Suprapubic skin (tissue), 4 donors: ENCODE data around the gene CTNNA3. TPM values are rescaled to one million over a fixed set of nuclear protein-coding genes. Genes with fewer than 3 reads are reported as not detected.

Experiments
- DNase-seq, 2 donors: peaks; one replicate each; pipeline ENCODE4 v3.0.0-alpha.2; 2019; ENCODE audit warnings: low spot score in 2 of 2
- H3K27ac ChIP-seq: fragments of 200-600 bp; sonication (generic); one replicate; pipeline ENCODE4 v1.5.1; 2019
- H3K27me3 ChIP-seq: fragments of 200-600 bp; sonication (generic); one replicate; pipeline ENCODE4 v1.5.1; 2019
- H3K36me3 ChIP-seq: fragments of 200-600 bp; sonication (generic); one replicate; pipeline ENCODE4 v1.5.1; 2019
- H3K4me1 ChIP-seq: fragments of 200-600 bp; sonication (generic); one replicate; pipeline ENCODE4 v1.5.1; 2019
- H3K4me3 ChIP-seq: fragments of 200-600 bp; sonication (generic); one replicate; pipeline ENCODE4 v1.5.1; 2019; ENCODE audit warnings: mild to moderate bottlenecking
- H3K9me3 ChIP-seq: fragments of 200-600 bp; sonication (generic); one replicate; pipeline ENCODE4 v1.5.1; 2019
- EP300 ChIP-seq: sonication (generic); formaldehyde crosslinking; IDR thresholded peaks from one replicate; pipeline ENCODE4 v1.6.1; 2017; ENCODE audit warnings: antibody characterized with exemption
- POLR2A ChIP-seq, 2 donors: fragments of 450-650 bp; IDR thresholded peaks; one replicate each; pipeline ENCODE4 v1.6.1; 2017; ENCODE audit warnings: antibody characterized with exemption in 2 of 2, mild to moderate bottlenecking in 2 of 2, moderate library complexity in 2 of 2
- POLR2AphosphoS5 ChIP-seq, 3 donors: sonication (generic); formaldehyde crosslinking; IDR thresholded peaks; one replicate each; pipeline ENCODE4 v1.6.1; 2017; ENCODE audit warnings: antibody characterized with exemption in 3 of 3
- WGBS: methylation state at CpG from one replicate; pipeline ENCODE4 v1.1.5; 2018; 5-methylcytosine and 5-hydroxymethylcytosine counted together
- total RNA-seq, 4 donors: library from RNA; depleted of rRNA; stranded (reverse); fragments of >200 nt; gene quantifications; one replicate each; pipeline ENCODE4 v1.1.0, GENCODE V29; 2016
- TF ChIP-seq, protein P1 (sequence below), 2 donors: fragments of 200-600 bp in 1 of 2; fragments of 450-650 bp in 1 of 2; sonication (generic) in 1 of 2; IDR thresholded peaks; one replicate each; pipeline ENCODE4 v1.5.1; 2016 to 2019; ENCODE audit warnings: antibody characterized with exemption in 2 of 2, mild to moderate bottlenecking in 1 of 2, moderate library complexity in 1 of 2

CTNNA3 gene
- total RNA-seq, 4 donors from 2014 or later = 0.08 to 0.29 (median 0.21) TPM

DNA sequence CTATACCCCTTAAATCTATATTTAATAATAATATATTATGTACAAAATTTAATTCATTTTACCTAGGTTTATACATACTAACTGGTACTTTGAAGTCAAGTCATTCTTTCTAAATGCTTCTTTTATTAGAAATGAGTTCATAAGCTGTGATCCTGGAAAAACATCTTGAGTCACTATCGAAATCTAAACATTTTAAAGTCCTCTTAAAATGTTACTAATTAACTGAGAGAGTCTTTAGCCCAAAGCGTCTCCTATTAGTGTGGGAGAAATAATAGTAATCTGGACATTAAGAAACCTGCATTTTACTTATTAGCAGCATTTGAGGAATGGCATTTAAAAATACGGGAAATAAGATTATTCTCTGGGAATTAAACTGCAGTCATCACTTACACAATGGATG, 142.7 kb downstream of the CTNNA3 start:
- 89% methylated on average over 3 of the region's 3 CpGs for WGBS
- DNase-seq = no peak
- Histone ChIP-seq H3K9me3 (no peaks in the 10 kb centered on the region), H3K4me1 (no peaks in the 10 kb centered on the region), H3K4me3 (no peak overlapping the region), H3K27me3 (no peaks in the 10 kb centered on the region), H3K36me3 (no peaks in the 10 kb centered on the region), H3K27ac (no peak overlapping the region)
- no peak for TF ChIP-seq POLR2AphosphoS5 (IDR thresholded peaks at IDR 0.05)
- TF ChIP-seq, protein P1, sequence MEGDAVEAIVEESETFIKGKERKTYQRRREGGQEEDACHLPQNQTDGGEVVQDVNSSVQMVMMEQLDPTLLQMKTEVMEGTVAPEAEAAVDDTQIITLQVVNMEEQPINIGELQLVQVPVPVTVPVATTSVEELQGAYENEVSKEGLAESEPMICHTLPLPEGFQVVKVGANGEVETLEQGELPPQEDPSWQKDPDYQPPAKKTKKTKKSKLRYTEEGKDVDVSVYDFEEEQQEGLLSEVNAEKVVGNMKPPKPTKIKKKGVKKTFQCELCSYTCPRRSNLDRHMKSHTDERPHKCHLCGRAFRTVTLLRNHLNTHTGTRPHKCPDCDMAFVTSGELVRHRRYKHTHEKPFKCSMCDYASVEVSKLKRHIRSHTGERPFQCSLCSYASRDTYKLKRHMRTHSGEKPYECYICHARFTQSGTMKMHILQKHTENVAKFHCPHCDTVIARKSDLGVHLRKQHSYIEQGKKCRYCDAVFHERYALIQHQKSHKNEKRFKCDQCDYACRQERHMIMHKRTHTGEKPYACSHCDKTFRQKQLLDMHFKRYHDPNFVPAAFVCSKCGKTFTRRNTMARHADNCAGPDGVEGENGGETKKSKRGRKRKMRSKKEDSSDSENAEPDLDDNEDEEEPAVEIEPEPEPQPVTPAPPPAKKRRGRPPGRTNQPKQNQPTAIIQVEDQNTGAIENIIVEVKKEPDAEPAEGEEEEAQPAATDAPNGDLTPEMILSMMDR (IDR thresholded peaks at IDR 0.05) = no peak
- no peak for TF ChIP-seq EP300
- TF ChIP-seq POLR2A (IDR thresholded peaks at IDR 0.05) = no peak

DNA sequence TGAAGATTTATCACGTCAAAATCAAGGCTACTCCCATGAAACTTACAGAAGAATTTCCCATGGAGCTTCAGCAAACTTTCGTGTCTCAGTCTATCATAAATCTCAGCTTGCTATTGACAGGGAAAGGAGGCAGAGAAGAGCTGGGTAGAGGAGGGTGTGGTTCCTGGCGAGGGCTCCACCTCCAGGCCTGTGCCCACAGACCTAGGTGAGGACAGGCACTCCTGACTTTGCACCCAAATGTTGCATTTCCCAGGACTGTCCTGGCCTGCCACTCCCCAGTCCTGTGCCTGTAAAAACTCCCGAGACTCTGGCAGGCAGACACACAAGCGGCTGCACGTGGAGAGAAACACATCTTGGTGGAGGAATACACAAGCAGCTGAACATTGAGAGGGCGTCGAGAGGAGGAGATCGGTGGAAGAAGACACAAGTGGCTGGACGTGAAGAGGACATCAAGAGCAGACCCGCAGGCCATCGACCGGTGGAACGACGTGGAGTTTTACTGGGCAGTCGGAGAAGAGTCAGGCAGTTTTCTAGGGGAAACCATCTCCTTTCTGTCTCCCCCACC, 145.1 kb downstream of the CTNNA3 start:
- TF ChIP-seq POLR2A (IDR thresholded peaks at IDR 0.05) (no peak), POLR2AphosphoS5 (IDR thresholded peaks at IDR 0.05) (no peak), EP300 (no peak)
- TF ChIP-seq, protein P1 (IDR thresholded peaks at IDR 0.05) = no peak
- Histone ChIP-seq H3K4me3 (no peak overlapping the region), H3K27ac (no peak overlapping the region), H3K36me3 (no peaks in the 10 kb centered on the region), H3K27me3 (no peaks in the 10 kb centered on the region), H3K9me3 (no peaks in the 10 kb centered on the region), H3K4me1 (no peaks in the 10 kb centered on the region)
- 73% methylated on average over 16 of the region's 16 CpGs for WGBS
- peak in 1 of 2 donors; percentile 49 for DNase-seq

DNA sequence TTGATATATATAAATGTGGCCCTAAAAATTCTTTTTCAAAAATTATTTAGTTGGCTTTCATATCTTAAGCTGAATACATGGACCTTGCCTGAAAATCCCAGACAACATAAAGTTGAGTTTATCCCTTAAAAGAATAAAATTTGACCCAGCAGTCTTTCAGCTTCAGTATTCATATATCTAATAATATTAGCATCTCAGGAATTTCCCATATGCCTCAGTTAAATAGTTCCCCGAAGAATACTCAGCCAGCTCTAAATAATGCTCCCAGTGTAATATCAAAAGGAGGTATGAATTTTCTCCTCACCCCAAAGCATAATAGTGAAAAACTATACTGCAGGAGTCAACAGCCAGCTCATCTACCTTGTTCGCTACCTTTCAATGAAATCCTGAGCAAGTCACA, 145.9 kb downstream of the CTNNA3 start:
- H3K36me3 ChIP-seq = no peaks in the 10 kb centered on the region
- WGBS = 83% methylated on average over 2 of the region's 2 CpGs
- no peaks in the 10 kb centered on the region for H3K4me1 ChIP-seq
- no peak for TF ChIP-seq POLR2AphosphoS5 (IDR thresholded peaks at IDR 0.05)
- TF ChIP-seq POLR2A (IDR thresholded peaks at IDR 0.05) = no peak
- no peak for TF ChIP-seq EP300
- TF ChIP-seq, protein P1 (IDR thresholded peaks at IDR 0.05) = no peak
- H3K27me3 ChIP-seq = no peaks in the 10 kb centered on the region
- no peak overlapping the region for H3K4me3 ChIP-seq
- H3K9me3 ChIP-seq = no peaks in the 10 kb centered on the region
- no peak overlapping the region for H3K27ac ChIP-seq
- no peak for DNase-seq

DNA sequence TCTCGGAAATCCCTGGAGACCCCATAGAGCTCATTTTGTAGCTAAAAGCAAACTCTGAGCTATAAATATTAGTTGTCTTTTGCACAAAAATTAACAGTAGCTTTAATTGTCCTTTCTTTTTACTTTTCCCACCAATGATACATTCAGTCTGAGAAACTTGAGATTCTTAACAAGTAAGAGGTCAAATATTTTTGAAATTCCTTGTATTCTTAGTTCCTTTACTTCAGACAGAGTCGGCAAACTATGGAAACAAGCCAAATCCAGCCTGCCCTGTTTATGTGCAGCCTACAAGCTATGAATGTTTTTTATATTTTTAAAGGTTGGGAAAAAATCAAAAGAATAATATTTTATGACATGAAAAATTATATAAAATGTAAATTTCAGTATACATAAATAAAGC, 146.6 kb downstream of the CTNNA3 start:
- no peaks in the 10 kb centered on the region for H3K9me3 ChIP-seq
- no peak for DNase-seq
- no peak overlapping the region for H3K4me3 ChIP-seq
- TF ChIP-seq EP300 (no peak), POLR2A (IDR thresholded peaks at IDR 0.05) (no peak), POLR2AphosphoS5 (IDR thresholded peaks at IDR 0.05) (no peak)
- TF ChIP-seq, protein P1 (IDR thresholded peaks at IDR 0.05) = no peak
- H3K27ac ChIP-seq = no peak overlapping the region
- H3K4me1 ChIP-seq = no peaks in the 10 kb centered on the region
- H3K36me3 ChIP-seq = no peaks in the 10 kb centered on the region
- no peaks in the 10 kb centered on the region for H3K27me3 ChIP-seq
- 53% methylated on average over 2 of the region's 2 CpGs for WGBS

DNA sequence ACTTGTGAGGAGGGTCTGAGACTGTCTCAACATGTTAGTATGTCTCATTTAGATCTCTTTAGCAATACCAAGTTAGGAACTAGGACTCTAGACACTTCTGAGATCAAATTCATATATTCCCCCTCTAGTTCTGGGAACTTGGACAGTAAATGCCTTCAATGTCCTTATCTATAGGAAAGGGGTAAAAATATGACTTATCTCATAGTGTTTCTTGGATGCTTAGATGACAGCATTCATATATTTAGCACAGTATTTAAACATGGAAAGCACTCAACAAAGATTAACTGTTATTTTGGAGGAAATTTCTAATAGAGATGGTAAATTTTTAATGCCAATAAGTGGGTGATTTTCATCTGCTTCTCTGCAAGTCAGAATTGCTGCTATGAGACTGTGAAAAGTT, 154.6 kb downstream of the CTNNA3 start:
- H3K36me3 ChIP-seq = no peaks in the 10 kb centered on the region
- no peaks in the 10 kb centered on the region for H3K27me3 ChIP-seq
- TF ChIP-seq POLR2AphosphoS5 (IDR thresholded peaks at IDR 0.05) = no peak
- TF ChIP-seq EP300 = no peak
- TF ChIP-seq POLR2A (IDR thresholded peaks at IDR 0.05) = no peak
- TF ChIP-seq, protein P1 (IDR thresholded peaks at IDR 0.05) = no peak
- no peaks in the 10 kb centered on the region for H3K9me3 ChIP-seq
- no peak for DNase-seq
- H3K27ac ChIP-seq = no peak overlapping the region
- no peaks in the 10 kb centered on the region for H3K4me1 ChIP-seq
- H3K4me3 ChIP-seq = no peak overlapping the region
